HepG2 (cell line): ENCODE data around the gene SH3GLB2. TPM values are rescaled to one million over a fixed set of nuclear protein-coding genes. Genes with fewer than 3 reads are reported as not detected.

ENCODE experiments used
- CBX2 ChIP-seq, 2 experiments: fragments of 200-600 bp in 1 of 2; sonication (generic); formaldehyde crosslinking in 1 of 2; IDR thresholded peaks; 2 replicates each; pipeline versions ENCODE4 v1.7.0 to v1.8.1; 2018 to 2022; ENCODE audit warnings: low read depth in 2 of 2, low read length in 1 of 2, mild to moderate bottlenecking in 1 of 2, missing genetic modification reagents in 1 of 2
- KDM2A ChIP-seq: sonication (generic); formaldehyde crosslinking; IDR thresholded peaks from 2 replicates; pipeline ENCODE4 v1.4.0; 2020; ENCODE audit warnings: low read depth, missing genetic modification reagents, borderline replicate concordance
- MEIS1 ChIP-seq: sonication (generic); formaldehyde crosslinking; IDR thresholded peaks from 2 replicates; pipeline ENCODE4 v1.9.0; 2021; ENCODE audit warnings: mild to moderate bottlenecking, missing genetic modification reagents, moderate library complexity, borderline replicate concordance
- NR2F6 ChIP-seq, 2 experiments: IDR thresholded peaks; 2 replicates each; pipeline ENCODE4 v1.6.1; 2016; ENCODE audit warnings: antibody characterized with exemption in 1 of 2, mild to moderate bottlenecking in 1 of 2
- ZNF430 ChIP-seq: sonication (generic); formaldehyde crosslinking; IDR thresholded peaks from 2 replicates; pipeline ENCODE4 v1.9.0; 2021; ENCODE audit warnings: mild to moderate bottlenecking, missing genetic modification reagents
- ZNF546 ChIP-seq: sonication (generic); formaldehyde crosslinking; conservative IDR thresholded peaks from 2 replicates; pipeline ENCODE4 v1.8.1; 2023; ENCODE audit warnings: mild to moderate bottlenecking, missing genetic modification reagents
- ZNF629 ChIP-seq: sonication (generic); formaldehyde crosslinking; conservative IDR thresholded peaks from 2 replicates; pipeline ENCODE4 v1.5.0; 2020; ENCODE audit warnings: missing genetic modification reagents
- ZNF678 ChIP-seq: sonication (generic); formaldehyde crosslinking; IDR thresholded peaks from 2 replicates; pipeline ENCODE4 v1.4.0; 2020; ENCODE audit warnings: mild to moderate bottlenecking, missing genetic modification reagents
- polyA plus RNA-seq, 8 experiments: library from polyadenylated mRNA; depleted of rRNA in 3 of 8; stranded (reverse) in 7 of 8; unstranded in 1 of 8; fragments of >200 nt; fragmentation: Illumina TruSeq in 4 of 8; extraction: Trizol in 4 of 8; gene quantifications; 2 replicates each; pipeline versions ENCODE4 v1.2.1 to v1.2.3, GENCODE V29; 2011 to 2016; ENCODE audit warnings: low read depth in 4 of 8, missing spikeins in 1 of 8, mixed read lengths in 1 of 8; ENCODE audit not compliant: insufficient read depth in 1 of 8
- total RNA-seq, 5 experiments: library from RNA; depleted of rRNA; stranded (reverse); fragments of >200 nt; fragmentation: Illumina TruSeq; extraction: Trizol; gene quantifications; 2 replicates each; pipeline ENCODE4 v1.2.3, GENCODE V29; 2016; ENCODE audit warnings: low read depth in 1 of 5
- TF ChIP-seq, protein P1 (sequence below), 2 experiments: fragments of 450-650 bp in 1 of 2; sonication (generic) in 1 of 2; formaldehyde crosslinking in 1 of 2; IDR thresholded peaks; 2 replicates each; pipeline versions ENCODE4 v1.6.1 to v1.8.0; 2016 to 2022; ENCODE audit warnings: antibody characterized with exemption in 1 of 2, mild to moderate bottlenecking in 1 of 2, missing genetic modification reagents in 1 of 2
- TF ChIP-seq, protein P2 (sequence below): sonication (generic); formaldehyde crosslinking; IDR thresholded peaks from 2 replicates; pipeline ENCODE4 v1.4.0; 2020; ENCODE audit warnings: missing genetic modification reagents, mild to moderate bottlenecking, borderline replicate concordance

The SH3GLB2 gene
- total and polyA plus RNA-seq, 2 of the 13 experiments (the other 11 are each of a cell fraction or from before 2014, with no cell fraction given), result 24.0 to 40.6 TPM

DNA sequence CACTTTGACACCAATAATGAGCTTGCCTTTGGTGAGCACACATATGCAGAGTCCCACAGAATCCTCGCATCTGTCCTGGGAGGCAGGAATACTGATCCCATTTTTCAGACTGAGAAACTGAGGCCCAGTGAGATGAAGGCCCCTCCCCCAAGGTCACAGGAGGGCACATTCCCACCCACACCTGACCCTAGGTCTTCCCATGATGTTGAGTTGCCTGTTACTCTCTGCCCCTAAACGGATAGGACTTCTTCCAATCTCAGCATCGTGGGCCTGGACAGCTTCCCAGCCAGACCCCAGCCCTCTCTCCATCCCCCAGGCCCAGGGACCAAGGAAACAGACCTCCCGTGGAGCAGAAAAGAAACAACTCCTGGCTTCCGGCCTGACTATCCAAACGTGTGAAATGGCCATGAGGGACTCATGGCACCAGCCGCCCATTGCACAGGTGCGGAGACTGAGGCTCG, 877 bp downstream of the SH3GLB2 start (continued):
- TF ChIP-seq, protein P1, sequence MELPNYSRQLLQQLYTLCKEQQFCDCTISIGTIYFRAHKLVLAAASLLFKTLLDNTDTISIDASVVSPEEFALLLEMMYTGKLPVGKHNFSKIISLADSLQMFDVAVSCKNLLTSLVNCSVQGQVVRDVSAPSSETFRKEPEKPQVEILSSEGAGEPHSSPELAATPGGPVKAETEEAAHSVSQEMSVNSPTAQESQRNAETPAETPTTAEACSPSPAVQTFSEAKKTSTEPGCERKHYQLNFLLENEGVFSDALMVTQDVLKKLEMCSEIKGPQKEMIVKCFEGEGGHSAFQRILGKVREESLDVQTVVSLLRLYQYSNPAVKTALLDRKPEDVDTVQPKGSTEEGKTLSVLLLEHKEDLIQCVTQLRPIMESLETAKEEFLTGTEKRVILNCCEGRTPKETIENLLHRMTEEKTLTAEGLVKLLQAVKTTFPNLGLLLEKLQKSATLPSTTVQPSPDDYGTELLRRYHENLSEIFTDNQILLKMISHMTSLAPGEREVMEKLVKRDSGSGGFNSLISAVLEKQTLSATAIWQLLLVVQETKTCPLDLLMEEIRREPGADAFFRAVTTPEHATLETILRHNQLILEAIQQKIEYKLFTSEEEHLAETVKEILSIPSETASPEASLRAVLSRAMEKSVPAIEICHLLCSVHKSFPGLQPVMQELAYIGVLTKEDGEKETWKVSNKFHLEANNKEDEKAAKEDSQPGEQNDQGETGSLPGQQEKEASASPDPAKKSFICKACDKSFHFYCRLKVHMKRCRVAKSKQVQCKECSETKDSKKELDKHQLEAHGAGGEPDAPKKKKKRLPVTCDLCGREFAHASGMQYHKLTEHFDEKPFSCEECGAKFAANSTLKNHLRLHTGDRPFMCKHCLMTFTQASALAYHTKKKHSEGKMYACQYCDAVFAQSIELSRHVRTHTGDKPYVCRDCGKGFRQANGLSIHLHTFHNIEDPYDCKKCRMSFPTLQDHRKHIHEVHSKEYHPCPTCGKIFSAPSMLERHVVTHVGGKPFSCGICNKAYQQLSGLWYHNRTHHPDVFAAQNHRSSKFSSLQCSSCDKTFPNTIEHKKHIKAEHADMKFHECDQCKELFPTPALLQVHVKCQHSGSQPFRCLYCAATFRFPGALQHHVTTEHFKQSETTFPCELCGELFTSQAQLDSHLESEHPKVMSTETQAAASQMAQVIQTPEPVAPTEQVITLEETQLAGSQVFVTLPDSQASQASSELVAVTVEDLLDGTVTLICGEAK (IDR thresholded peaks at IDR 0.05), result no peak
- TF ChIP-seq, protein P1 (CRISPR knock-in tag; IDR thresholded peaks at IDR 0.05), result no peak
- TF ChIP-seq ZNF678 (CRISPR knock-in tag) (no peak), CBX2 (IDR thresholded peaks at IDR 0.05; ENCODE audit: low read depth, low read length) (no peak), CBX2 (CRISPR knock-in tag; IDR thresholded peaks at IDR 0.05; ENCODE audit: low read depth) (no peak), KDM2A (no peak), ZNF546 (CRISPR knock-in tag) (0 out of 2 replicates have a peak, but pooled peaks have one; percentile 13), ZNF629 (CRISPR knock-in tag) (peak; percentile 98), MEIS1 (no peak), ZNF430 (no peak), NR2F6 (IDR thresholded peaks at IDR 0.05) (peak; percentile 44; the same call in 1 of the 2 replicates), NR2F6 (CRISPR knock-in tag; IDR thresholded peaks at IDR 0.05) (no peak)
- TF ChIP-seq, protein P2, sequence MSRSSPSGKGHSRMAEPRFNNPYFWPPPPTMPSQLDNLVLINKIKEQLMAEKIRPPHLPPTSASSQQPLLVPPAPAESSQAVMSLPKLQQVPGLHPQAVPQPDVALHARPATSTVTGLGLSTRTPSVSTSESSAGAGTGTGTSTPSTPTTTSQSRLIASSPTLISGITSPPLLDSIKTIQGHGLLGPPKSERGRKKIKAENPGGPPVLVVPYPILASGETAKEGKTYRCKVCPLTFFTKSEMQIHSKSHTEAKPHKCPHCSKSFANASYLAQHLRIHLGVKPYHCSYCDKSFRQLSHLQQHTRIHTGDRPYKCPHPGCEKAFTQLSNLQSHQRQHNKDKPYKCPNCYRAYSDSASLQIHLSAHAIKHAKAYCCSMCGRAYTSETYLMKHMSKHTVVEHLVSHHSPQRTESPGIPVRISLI (CRISPR knock-in tag), result 0 out of 2 replicates have a peak, but pooled peaks have one; percentile 14
